Breast epithelium (tissue), 3 donors: Measurements from ENCODE around the gene KLHL10.

Experiments
- CTCF ChIP-seq, 3 donors: fragments of 450-650 bp; IDR thresholded peaks; one replicate each; pipeline ENCODE4 v1.5.1; 2016 to 2017; ENCODE audit warnings: antibody characterized with exemption in 3 of 3, mild to moderate bottlenecking in 3 of 3, moderate library complexity in 3 of 3
- POLR2A ChIP-seq: fragments of 450-650 bp; IDR thresholded peaks from one replicate; pipeline ENCODE4 v1.6.1; 2016; ENCODE audit warnings: antibody characterized with exemption, mild to moderate bottlenecking, moderate library complexity
- POLR2AphosphoS5 ChIP-seq, 3 donors: sonication (generic); formaldehyde crosslinking; IDR thresholded peaks; one replicate each; pipeline ENCODE4 v1.6.1; 2017; ENCODE audit warnings: antibody characterized with exemption in 3 of 3

DNA sequence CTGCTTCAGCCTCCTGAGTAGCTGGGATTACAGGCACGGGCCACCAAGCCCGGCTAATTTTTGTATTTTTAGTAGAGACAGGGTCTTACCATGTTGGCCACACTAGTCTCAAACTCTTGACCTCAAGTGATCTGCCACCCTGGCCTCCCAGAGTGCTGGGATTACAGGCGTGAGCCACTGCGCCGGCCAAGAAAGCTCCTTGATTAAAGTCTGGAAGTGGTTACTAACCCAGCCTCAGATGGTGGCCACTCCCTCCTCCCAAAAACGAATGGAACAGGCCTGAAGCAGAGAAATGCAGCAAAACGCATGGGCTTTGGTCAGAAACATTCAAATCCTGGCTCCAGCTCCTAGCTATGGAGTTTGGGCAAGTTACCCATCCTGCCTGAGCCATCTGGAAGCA is 13.5 kb upstream of the KLHL10 start:
- TF ChIP-seq CTCF (IDR thresholded peaks at IDR 0.05): no peak
- no peak for TF ChIP-seq POLR2AphosphoS5 (IDR thresholded peaks at IDR 0.05)
- TF ChIP-seq POLR2A: no peak
